ENCODE results near the gene JAKMIP1. TPM values are rescaled to one million over a fixed set of nuclear protein-coding genes. Genes with fewer than 3 reads are reported as not detected.

The JAKMIP1 gene
- total RNA-seq, 1 experiment from 2014 or later: not detected

DNA sequence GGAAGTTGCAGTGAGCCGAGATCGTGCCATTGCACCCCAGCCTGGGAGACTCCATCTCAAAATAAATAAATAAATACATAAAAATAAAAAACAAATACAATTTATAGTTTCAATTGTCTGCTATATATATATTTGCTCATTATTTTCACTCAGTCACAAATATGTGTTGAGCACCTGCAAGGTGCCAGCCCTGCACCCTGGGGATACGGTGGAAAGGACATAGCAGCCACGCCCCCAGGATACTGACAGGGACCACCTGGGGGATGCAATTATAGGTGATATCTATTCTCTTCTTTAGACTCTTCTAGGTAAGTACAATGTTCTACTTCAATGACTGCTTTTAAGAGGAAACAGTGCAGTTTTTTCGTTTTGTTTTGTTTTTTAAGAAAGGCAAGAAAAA is 85.0 kb downstream of the JAKMIP1 start:
- POLR2A ChIA-PET: interaction anchor here (0.7 kb wide), 1 partner anchor 10 kb away, joined by 4 read pairs; no protein-coding TSS in a partner anchor
- ATAC-seq: no peak
- no TSS peak for BruUV-seq (replicated peaks)
- Histone ChIP-seq H3K9me3 (ENCODE audit: control insufficient read depth, insufficient read depth, low read depth, low read length) (no peaks in the 10 kb centered on the region), H3K36me3 (ENCODE audit: control insufficient read depth, insufficient read depth, low read length) (no peaks in the 10 kb centered on the region), H3K27me3 (ENCODE audit: control insufficient read depth, insufficient read depth, low read length) (no peaks in the 10 kb centered on the region; the same call in 1 of the 2 replicates), H3K4me3 (ENCODE audit: low read depth in 2 of 2, low read length in 2 of 2) (no peak overlapping the region), H3K27ac (ENCODE audit: low read length) (no peak overlapping the region), H3K4me1 (ENCODE audit: control insufficient read depth, insufficient read depth, low read length) (no peaks in the 10 kb centered on the region)
- in situ Hi-C loops (cut with HindIII; ENCODE audit: low pct_unique_long_range_greater_than_20kb, low sequenced_read_pairs) (no loop called here), intact Hi-C loops (cut with micrococcal nuclease; ENCODE audit: unreplicated experiment) (no loop called here)
- no peak for DNase-seq (ENCODE audit: low read depth, low spot score)
- no peak for TF ChIP-seq POLR2AphosphoS5 (IDR thresholded peaks at IDR 0.05; ENCODE audit: low read depth, low read length)
- no peak for TF ChIP-seq SIN3A (IDR thresholded peaks at IDR 0.05; ENCODE audit: borderline replicate concordance, insufficient read depth, low read depth, low read length)
- TF ChIP-seq, protein P1, sequence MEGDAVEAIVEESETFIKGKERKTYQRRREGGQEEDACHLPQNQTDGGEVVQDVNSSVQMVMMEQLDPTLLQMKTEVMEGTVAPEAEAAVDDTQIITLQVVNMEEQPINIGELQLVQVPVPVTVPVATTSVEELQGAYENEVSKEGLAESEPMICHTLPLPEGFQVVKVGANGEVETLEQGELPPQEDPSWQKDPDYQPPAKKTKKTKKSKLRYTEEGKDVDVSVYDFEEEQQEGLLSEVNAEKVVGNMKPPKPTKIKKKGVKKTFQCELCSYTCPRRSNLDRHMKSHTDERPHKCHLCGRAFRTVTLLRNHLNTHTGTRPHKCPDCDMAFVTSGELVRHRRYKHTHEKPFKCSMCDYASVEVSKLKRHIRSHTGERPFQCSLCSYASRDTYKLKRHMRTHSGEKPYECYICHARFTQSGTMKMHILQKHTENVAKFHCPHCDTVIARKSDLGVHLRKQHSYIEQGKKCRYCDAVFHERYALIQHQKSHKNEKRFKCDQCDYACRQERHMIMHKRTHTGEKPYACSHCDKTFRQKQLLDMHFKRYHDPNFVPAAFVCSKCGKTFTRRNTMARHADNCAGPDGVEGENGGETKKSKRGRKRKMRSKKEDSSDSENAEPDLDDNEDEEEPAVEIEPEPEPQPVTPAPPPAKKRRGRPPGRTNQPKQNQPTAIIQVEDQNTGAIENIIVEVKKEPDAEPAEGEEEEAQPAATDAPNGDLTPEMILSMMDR (IDR thresholded peaks at IDR 0.05): no peak
- no peak for TF ChIP-seq TCF7L2 (IDR thresholded peaks at IDR 0.05; ENCODE audit: low read depth, low read length)
- TF ChIP-seq, protein P2, sequence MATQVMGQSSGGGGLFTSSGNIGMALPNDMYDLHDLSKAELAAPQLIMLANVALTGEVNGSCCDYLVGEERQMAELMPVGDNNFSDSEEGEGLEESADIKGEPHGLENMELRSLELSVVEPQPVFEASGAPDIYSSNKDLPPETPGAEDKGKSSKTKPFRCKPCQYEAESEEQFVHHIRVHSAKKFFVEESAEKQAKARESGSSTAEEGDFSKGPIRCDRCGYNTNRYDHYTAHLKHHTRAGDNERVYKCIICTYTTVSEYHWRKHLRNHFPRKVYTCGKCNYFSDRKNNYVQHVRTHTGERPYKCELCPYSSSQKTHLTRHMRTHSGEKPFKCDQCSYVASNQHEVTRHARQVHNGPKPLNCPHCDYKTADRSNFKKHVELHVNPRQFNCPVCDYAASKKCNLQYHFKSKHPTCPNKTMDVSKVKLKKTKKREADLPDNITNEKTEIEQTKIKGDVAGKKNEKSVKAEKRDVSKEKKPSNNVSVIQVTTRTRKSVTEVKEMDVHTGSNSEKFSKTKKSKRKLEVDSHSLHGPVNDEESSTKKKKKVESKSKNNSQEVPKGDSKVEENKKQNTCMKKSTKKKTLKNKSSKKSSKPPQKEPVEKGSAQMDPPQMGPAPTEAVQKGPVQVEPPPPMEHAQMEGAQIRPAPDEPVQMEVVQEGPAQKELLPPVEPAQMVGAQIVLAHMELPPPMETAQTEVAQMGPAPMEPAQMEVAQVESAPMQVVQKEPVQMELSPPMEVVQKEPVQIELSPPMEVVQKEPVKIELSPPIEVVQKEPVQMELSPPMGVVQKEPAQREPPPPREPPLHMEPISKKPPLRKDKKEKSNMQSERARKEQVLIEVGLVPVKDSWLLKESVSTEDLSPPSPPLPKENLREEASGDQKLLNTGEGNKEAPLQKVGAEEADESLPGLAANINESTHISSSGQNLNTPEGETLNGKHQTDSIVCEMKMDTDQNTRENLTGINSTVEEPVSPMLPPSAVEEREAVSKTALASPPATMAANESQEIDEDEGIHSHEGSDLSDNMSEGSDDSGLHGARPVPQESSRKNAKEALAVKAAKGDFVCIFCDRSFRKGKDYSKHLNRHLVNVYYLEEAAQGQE (IDR thresholded peaks at IDR 0.05; ENCODE audit: insufficient read depth in 1 of 2, low read depth in 2 of 2, low read length in 1 of 2): no peak
- CTCF ChIA-PET: interaction anchor here (0.7 kb wide), 1 partner anchor 205 kb away, joined by 4 read pairs; no protein-coding TSS in a partner anchor

GRCh38 chr4:6114601-6115000 is 85.7 kb downstream of the JAKMIP1 start:
- ATAC-seq: no peak
- DNase-seq (ENCODE audit: low read depth, low spot score): no peak
- BruUV-seq (replicated peaks): no TSS peak
- Histone ChIP-seq H3K4me1 (ENCODE audit: control insufficient read depth, insufficient read depth, low read length) (no peaks in the 10 kb centered on the region), H3K27ac (ENCODE audit: low read length) (no peak overlapping the region), H3K36me3 (ENCODE audit: control insufficient read depth, insufficient read depth, low read length) (no peaks in the 10 kb centered on the region), H3K9me3 (ENCODE audit: control insufficient read depth, insufficient read depth, low read depth, low read length) (no peaks in the 10 kb centered on the region), H3K4me3 (ENCODE audit: low read depth in 2 of 2, low read length in 2 of 2) (no peak overlapping the region), H3K27me3 (ENCODE audit: control insufficient read depth, insufficient read depth, low read length) (no peaks in the 10 kb centered on the region; the same call in 1 of the 2 replicates)
- ChIA-PET POLR2A (interaction anchor here (0.7 kb wide), 1 partner anchor 9 kb away, joined by 4 read pairs; no protein-coding TSS in a partner anchor), CTCF (no interaction called here)
- in situ Hi-C loops (cut with HindIII; ENCODE audit: low pct_unique_long_range_greater_than_20kb, low sequenced_read_pairs): no loop called here
- TF ChIP-seq POLR2AphosphoS5 (IDR thresholded peaks at IDR 0.05; ENCODE audit: low read depth, low read length): no peak
- TF ChIP-seq, protein P1 (IDR thresholded peaks at IDR 0.05): no peak
- TF ChIP-seq, protein P2 (IDR thresholded peaks at IDR 0.05; ENCODE audit: insufficient read depth in 1 of 2, low read depth in 2 of 2, low read length in 1 of 2): no peak
- TF ChIP-seq TCF7L2 (IDR thresholded peaks at IDR 0.05; ENCODE audit: low read depth, low read length): no peak
- intact Hi-C loops (cut with micrococcal nuclease; ENCODE audit: unreplicated experiment): no loop called here
